Measurements from ENCODE around the gene RABGAP1L.
A peak's percentile ranks its signal among the peaks of the same experiment; 100 is the strongest.

Gene RABGAP1L

DNA sequence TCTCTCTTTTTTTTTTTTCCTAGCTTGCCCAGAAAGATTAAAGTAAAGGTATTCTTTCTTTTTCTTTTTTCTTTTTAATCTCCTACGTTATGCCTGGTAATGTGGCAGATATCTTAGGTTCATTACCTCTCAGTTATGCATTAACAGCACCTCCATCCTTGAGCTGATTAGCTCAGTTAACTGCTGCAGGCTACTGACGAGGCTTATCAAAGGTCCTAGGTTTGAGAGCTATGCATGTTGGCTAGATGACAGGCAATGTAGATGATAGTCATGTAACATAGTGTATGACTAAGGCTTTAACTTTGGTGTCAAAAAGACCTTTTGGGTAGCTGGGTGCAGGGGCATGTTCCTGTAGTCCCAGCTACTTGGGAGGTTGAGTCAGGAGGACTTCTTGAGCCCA, 786.7 kb downstream of the RABGAP1L start:
- DNase-seq (ENCODE audit: extremely low read depth in 1 of 2, low read depth in 1 of 2), result no peak

GRCh38 chr1:174949061-174949460, 789.7 kb downstream of the RABGAP1L start:
- no peak for DNase-seq (ENCODE audit: extremely low read depth in 1 of 2, low read depth in 1 of 2)

GRCh38 chr1:174949645-174950044, 790.3 kb downstream of the RABGAP1L start:
- DNase-seq (ENCODE audit: extremely low read depth in 1 of 2, low read depth in 1 of 2), result no peak

- DNase-seq (ENCODE audit: extremely low read depth in 1 of 2, low read depth in 1 of 2), result no peak
Observed at GRCh38 chr1:174953285-174954072, 794.2 kb downstream of the RABGAP1L start.

DNA sequence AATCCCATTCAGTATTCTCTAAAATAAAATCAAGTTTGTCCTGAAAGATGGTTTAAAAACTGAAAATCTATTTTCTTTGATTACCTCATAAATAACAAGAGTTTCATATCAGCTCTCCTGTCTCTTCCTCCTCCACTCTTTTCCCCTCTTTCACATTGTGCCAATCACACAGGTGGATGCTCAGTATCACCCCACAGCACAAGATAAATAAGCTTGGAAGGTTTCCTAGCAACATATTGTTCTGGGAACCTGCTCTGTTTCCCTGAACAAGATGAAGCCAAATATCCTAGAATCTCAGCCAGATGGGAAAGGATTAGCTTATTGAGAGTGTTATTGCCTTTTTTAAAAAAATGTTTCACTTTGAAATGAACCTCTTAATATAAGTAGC, 794.7 kb downstream of the RABGAP1L start:
- DNase-seq (ENCODE audit: extremely low read depth in 1 of 2, low read depth in 1 of 2), result no peak

GRCh38 chr1:174954671-174955669, 795.6 kb downstream of the RABGAP1L start:
- no peak for DNase-seq (ENCODE audit: extremely low read depth in 1 of 2, low read depth in 1 of 2)

- DNase-seq (ENCODE audit: extremely low read depth in 1 of 2, low read depth in 1 of 2), result no peak
Observed at GRCh38 chr1:174956086-174956485, 796.8 kb downstream of the RABGAP1L start.

GRCh38 chr1:174956976-174957375, 797.7 kb downstream of the RABGAP1L start:
- DNase-seq (ENCODE audit: extremely low read depth in 1 of 2, low read depth in 1 of 2), result no peak

GRCh38 chr1:174957829-174958228, 798.5 kb downstream of the RABGAP1L start:
- no peak for DNase-seq (ENCODE audit: extremely low read depth in 1 of 2, low read depth in 1 of 2)

DNA sequence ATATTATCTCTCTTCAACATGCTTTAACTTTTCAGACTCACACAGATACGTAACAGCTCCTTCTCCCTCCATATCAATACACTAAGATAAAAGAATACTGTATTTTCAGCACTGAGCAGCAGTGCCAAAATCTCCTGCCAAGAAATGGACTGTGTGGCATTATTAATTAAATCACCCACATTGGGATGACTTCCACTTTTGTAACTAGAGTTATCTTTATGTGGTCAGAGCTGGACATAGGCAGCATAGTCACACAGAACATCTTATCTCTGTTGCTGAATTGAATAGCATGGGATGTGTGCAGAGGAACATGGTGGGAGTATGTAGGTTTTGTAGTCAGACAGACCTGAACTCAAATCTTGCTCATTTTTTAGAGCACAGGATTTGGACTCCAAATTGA, 799.1 kb downstream of the RABGAP1L start:
- no peak for DNase-seq (ENCODE audit: extremely low read depth in 1 of 2, low read depth in 1 of 2)

DNA sequence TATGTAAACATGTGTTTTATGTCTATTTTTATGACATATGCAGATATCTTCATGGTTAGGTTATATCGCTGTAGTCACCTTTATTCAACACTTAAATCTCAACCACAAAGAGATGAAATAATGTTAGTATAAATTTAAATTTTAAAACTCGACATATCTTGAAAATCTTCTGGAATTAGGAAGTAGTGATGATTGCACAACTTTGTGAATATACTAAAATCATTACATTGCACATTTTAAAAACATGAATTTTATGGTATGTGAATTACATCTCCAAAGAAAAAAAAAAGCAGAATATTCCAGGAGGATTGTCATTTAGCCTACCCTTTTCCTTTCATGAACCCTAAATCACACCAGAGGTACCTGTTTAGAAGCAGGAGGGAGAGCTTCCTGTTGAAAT, 801.0 kb downstream of the RABGAP1L start:
- DNase-seq (ENCODE audit: extremely low read depth in 1 of 2, low read depth in 1 of 2), result no peak

DNA sequence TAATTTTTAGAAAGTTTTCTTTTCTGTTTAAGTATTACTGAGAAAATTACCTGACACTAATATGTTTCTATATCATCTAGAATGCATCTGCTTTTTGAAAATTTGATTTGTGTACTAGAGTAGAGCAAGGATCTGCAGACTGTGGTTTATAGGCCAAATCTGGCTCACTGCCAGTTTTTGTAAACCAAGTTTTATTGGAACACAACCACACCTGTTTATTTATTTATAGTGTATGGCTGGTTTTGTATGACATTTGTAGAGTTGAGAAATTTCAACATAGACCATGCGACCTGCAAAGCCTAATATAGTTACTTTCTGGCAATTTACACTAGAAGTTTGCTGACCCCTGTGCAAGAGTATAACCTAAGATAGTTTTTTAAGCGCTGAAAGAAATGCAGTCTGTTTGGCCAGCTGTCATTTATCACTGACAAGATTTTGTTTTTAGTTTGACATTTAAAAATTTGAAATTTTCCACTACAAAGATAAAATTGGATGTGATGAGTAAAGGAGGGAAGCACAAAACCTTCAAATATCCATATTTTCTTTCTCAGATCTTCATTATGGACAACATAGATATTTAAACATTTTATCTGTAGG, 804.3 kb downstream of the RABGAP1L start:
- DNase-seq (ENCODE audit: extremely low read depth in 1 of 2, low read depth in 1 of 2), result no peak

GRCh38 chr1:174964261-174964971, 805.1 kb downstream of the RABGAP1L start:
- DNase-seq (ENCODE audit: extremely low read depth in 1 of 2, low read depth in 1 of 2), result no peak

DNA sequence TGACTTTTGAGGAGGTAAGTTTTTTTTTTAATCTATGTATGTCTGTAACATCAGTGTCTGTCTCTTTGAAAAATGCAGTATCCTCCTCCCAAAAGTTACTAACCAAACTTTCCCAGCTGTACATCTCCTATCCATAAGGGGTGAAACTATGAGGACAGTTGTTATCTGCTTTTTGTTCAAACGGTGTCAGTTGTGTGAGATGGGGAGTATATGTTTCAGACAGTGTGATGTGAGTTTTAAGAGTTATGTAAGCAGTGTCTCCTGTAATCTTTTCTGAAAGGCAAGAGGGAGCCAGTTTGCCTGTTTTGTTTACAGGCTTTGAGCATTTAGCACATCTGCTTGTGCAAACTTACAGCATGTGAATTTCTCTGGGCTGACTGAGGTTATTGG, 805.6 kb downstream of the RABGAP1L start:
- no peak for DNase-seq (ENCODE audit: extremely low read depth in 1 of 2, low read depth in 1 of 2)

DNA sequence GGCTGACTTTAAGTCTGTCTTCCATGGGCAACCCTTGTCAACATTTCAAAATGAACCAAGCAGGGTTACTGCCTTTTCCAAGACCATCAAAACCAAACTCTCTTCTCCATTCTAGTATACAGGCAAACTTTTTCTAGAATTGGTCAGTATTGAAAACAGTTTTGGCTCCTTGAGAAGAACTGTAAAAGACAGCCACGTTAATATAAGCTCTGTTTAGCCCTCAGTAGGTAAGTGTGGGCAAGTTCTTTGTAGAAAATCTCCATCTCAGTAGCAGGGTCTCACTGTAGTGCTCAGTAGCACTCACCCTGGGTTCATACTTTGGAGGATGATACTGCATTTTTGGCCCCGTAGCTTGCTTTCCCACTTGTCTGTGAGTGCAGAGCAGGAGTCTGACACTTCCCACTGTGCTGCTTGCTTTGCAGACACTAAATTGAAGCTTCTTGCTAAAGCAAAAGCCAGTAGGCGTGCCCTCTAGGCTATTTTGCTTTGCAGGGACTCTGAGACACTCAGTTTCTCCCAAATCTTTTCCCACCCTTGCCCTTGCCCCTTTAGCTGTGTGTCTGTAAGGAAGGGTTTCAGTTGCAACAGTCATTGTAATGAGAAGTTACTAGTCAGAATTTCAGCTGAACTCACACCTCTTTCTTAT, 806.2 kb downstream of the RABGAP1L start:
- DNase-seq (ENCODE audit: extremely low read depth in 1 of 2, low read depth in 1 of 2), result no peak

GRCh38 chr1:174966008-174966572, 806.8 kb downstream of the RABGAP1L start:
- DNase-seq (ENCODE audit: extremely low read depth in 1 of 2, low read depth in 1 of 2), result no peak

DNA sequence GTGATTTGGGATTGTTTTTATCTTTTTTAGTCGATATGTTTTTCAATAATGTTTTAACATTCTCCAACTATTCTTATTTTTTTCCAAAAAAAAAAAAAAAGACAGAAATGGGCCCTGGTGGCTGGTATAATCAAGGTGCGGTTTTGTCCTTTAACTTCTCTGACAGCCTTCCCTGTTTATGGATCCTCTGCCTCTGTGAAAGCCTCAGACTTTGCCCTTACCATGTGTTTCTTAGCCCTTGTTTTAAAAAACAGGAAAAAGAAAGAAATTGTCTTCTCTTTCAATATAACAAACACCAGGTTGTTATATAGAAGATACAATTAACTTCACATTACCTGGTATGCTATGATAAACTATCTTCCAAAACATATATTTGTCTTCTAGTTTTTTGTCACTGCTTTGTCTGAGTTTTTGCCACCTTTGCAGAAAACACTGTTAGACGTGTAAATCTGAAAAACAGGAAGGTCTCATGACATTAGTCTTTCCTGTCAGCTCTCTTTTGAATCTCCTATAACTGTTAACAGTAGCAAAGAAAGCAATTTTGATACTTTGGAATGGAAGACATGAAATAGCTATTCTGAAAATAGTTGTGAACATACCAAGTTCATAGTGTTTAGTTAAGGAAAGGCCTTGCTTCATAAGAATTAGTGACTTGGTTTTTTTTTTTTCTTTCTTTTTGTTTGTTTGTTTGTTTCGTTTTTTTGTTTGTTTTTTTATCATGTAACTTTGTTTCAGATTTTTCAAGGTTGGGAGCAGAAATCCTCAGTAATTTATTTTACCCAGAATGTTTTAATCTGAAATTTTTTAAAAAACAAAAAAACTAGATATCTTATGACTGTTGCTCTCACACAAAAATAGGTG, 808.8 kb downstream of the RABGAP1L start:
- DNase-seq (ENCODE audit: extremely low read depth in 1 of 2, low read depth in 1 of 2), result no peak

- DNase-seq (ENCODE audit: extremely low read depth in 1 of 2, low read depth in 1 of 2), result no peak
Observed at GRCh38 chr1:174968750-174969244, 809.5 kb downstream of the RABGAP1L start.

DNA sequence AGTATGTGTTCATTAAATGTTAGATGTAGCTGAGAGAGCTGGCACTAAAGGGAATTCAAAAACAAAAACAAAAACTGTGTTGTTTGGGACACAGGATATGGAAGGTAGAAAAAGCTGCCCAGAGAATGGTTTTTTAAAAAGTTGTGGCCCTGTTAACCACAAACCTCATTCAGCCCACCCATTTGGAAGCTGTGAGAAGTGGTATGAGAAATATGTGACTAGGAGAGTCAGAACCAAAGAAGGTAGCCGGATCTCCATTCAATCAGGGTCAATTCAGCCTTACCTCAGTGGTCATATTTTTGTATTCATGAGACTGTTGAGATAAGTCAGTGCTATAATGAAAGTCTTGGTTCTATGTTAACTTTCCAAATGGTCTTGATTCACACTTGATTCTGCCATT, 810.7 kb downstream of the RABGAP1L start:
- peak in 1 of 2 donors; percentile 9 for DNase-seq (ENCODE audit: extremely low read depth in 1 of 2, low read depth in 1 of 2)
